Loucy (cell line): Measurements from ENCODE around the gene APOO.

Source experiments
- EZH2phosphoT487 ChIP-seq: fragments of 200-600 bp; IDR thresholded peaks from 2 replicates; pipeline ENCODE4 v1.6.1; 2018; ENCODE audit warnings: antibody characterized with exemption, mild to moderate bottlenecking, moderate library complexity, borderline replicate concordance
- TF ChIP-seq, protein P1 (sequence below): fragments of 200-600 bp; sonication (generic); conservative IDR thresholded peaks from 2 replicates; pipeline ENCODE4 v1.5.1; 2014; ENCODE audit warnings: mild to moderate bottlenecking, antibody characterized with exemption, low read length

DNA sequence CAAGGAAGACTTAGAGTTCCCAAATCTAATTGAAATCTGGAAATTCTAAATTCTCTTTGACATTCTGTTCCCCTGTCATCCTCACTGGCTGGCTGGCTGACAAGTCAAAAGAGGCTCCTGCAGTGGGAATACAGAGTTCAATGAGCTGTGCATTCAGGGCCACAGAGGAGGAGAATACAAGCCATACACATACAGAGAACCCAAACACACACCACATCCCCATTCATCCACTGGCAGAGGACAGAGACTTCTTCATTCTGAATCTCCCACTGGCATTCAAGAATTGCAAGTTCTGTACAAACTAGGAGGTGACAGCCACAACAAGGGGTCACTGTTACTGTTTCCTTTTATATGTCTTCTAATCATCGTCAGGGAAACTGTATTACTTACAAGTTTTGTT is 75.0 kb downstream of the APOO start:
- TF ChIP-seq, protein P1, sequence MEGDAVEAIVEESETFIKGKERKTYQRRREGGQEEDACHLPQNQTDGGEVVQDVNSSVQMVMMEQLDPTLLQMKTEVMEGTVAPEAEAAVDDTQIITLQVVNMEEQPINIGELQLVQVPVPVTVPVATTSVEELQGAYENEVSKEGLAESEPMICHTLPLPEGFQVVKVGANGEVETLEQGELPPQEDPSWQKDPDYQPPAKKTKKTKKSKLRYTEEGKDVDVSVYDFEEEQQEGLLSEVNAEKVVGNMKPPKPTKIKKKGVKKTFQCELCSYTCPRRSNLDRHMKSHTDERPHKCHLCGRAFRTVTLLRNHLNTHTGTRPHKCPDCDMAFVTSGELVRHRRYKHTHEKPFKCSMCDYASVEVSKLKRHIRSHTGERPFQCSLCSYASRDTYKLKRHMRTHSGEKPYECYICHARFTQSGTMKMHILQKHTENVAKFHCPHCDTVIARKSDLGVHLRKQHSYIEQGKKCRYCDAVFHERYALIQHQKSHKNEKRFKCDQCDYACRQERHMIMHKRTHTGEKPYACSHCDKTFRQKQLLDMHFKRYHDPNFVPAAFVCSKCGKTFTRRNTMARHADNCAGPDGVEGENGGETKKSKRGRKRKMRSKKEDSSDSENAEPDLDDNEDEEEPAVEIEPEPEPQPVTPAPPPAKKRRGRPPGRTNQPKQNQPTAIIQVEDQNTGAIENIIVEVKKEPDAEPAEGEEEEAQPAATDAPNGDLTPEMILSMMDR = no peak
- TF ChIP-seq EZH2phosphoT487 = no peak
